Astrocyte of the cerebellum (primary cell): Measurements from ENCODE around the gene KIRREL3.

Experiments
- DNase-seq: peaks from one replicate; pipeline ENCODE4 v3.0.0-alpha.2; 2011; ENCODE audit warnings: low read depth
- H3K4me3 ChIP-seq: 2 replicates; pipeline ENCODE4 v1.5.1; 2011; ENCODE audit warnings: mild to moderate bottlenecking, low read depth, low read length, moderate library complexity
- CTCF ChIP-seq: IDR thresholded peaks from 2 replicates; pipeline ENCODE4 v1.5.1; 2012; ENCODE audit warnings: low read length, low read depth, moderate library complexity, mild to moderate bottlenecking; ENCODE audit errors: missing control alignments
- in situ Hi-C: cut with HindIII; loops from 2 replicates; pipeline ENCODE4 v1.10.0; 2017; ENCODE audit warnings: low sequenced_read_pairs

Gene KIRREL3

GRCh38 chr11:126841999-126842398, 158.6 kb downstream of the KIRREL3 start:
- no peak overlapping the region for H3K4me3 ChIP-seq
- TF ChIP-seq CTCF, result no peak
- in situ Hi-C loops, result no loop called here
- peak; percentile 11 for DNase-seq

GRCh38 chr11:126840975-126841374, 159.6 kb downstream of the KIRREL3 start:
- in situ Hi-C loops, result no loop called here
- no peak overlapping the region for H3K4me3 ChIP-seq
- DNase-seq, result no peak
- TF ChIP-seq CTCF, result no peak

- in situ Hi-C loops, result no loop called here
- no peak for DNase-seq
- no peak for TF ChIP-seq CTCF
- no peak overlapping the region for H3K4me3 ChIP-seq
Measured at GRCh38 chr11:126840201-126840886, 160.2 kb downstream of the KIRREL3 start.

GRCh38 chr11:126839496-126839895, 161.1 kb downstream of the KIRREL3 start:
- H3K4me3 ChIP-seq, result no peak overlapping the region
- no peak for DNase-seq
- in situ Hi-C loops, result no loop called here
- TF ChIP-seq CTCF, result no peak

GRCh38 chr11:126838779-126839178, 161.8 kb downstream of the KIRREL3 start:
- in situ Hi-C loops, result no loop called here
- no peak overlapping the region for H3K4me3 ChIP-seq
- DNase-seq, result no peak
- TF ChIP-seq CTCF, result no peak

- no peak overlapping the region for H3K4me3 ChIP-seq
- no peak for DNase-seq
- TF ChIP-seq CTCF, result no peak
- in situ Hi-C loops, result no loop called here
Measured at GRCh38 chr11:126837581-126837980, 163.0 kb downstream of the KIRREL3 start.

GRCh38 chr11:126834573-126834972, 166.0 kb downstream of the KIRREL3 start:
- no peak overlapping the region for H3K4me3 ChIP-seq
- no peak for DNase-seq
- no peak for TF ChIP-seq CTCF
- in situ Hi-C loops, result loop anchor here (5.0 kb wide), 1 partner anchor 52 kb away; no protein-coding TSS in a partner anchor
